K562 (cell line): ENCODE data around the gene PRDX1. TPM values are rescaled to one million over a fixed set of nuclear protein-coding genes. Genes with fewer than 3 reads are reported as not detected.
A peak's percentile ranks its signal among the peaks of the same experiment; 100 is the strongest.

Experiments used
- CEBPB ChIP-seq: fragments of 450-650 bp; IDR thresholded peaks from 2 replicates; pipeline ENCODE4 v1.6.1; 2016; ENCODE audit warnings: missing genetic modification characterization, missing compliant biosample characterization
- ETV6 ChIP-seq, 3 experiments: fragments of 150-350 bp in 1 of 3; sonication (generic) in 1 of 3; formaldehyde crosslinking in 1 of 3; IDR thresholded peaks; 2 replicates each; pipeline versions ENCODE4 v1.6.1 to v1.8.0; 2014 to 2022; ENCODE audit warnings: borderline replicate concordance in 2 of 3, low read depth in 2 of 3, antibody characterized with exemption in 1 of 3, low read length in 1 of 3, mild to moderate bottlenecking in 1 of 3, missing genetic modification reagents in 1 of 3
- FOXJ3 ChIP-seq: sonication (generic); formaldehyde crosslinking; IDR thresholded peaks from 2 replicates; pipeline ENCODE4 v1.4.0; 2020; ENCODE audit warnings: mild to moderate bottlenecking, missing genetic modification reagents
- JUN ChIP-seq, 2 experiments: sonication (generic) in 1 of 2; formaldehyde crosslinking in 1 of 2; IDR thresholded peaks; 2 replicates each; pipeline versions ENCODE4 v1.6.1 to v1.8.0; 2012 to 2022; ENCODE audit warnings: borderline replicate concordance in 2 of 2, mild to moderate bottlenecking in 2 of 2, improper control_type of control experiment in 1 of 2, low read depth in 1 of 2, low read length in 1 of 2, missing genetic modification reagents in 1 of 2
- MECOM ChIP-seq: fragments of 250-450 bp; sonication (Bioruptor Pico); IDR thresholded peaks from 2 replicates; pipeline ENCODE4 v1.8.0; 2022; ENCODE audit warnings: inconsistent platforms
- MYNN ChIP-seq, 2 experiments: sonication (generic); formaldehyde crosslinking in 1 of 2; IDR thresholded peaks; 2 replicates each; pipeline versions ENCODE4 v1.5.0 to v1.6.1; 2016 to 2020; ENCODE audit warnings: antibody characterized with exemption in 1 of 2, missing genetic modification reagents in 1 of 2
- NFRKB ChIP-seq: fragments of 450-650 bp; IDR thresholded peaks from 2 replicates; pipeline ENCODE4 v1.6.1; 2016; ENCODE audit warnings: low read depth
- PHB2 ChIP-seq: fragments of 450-650 bp; IDR thresholded peaks from 2 replicates; pipeline ENCODE4 v1.6.1; 2017; ENCODE audit warnings: low read depth
- RBM39 ChIP-seq: fragments of 200-400 bp; formaldehyde crosslinking; optimal IDR thresholded peaks from 2 replicates; pipeline ENCODE3; 2018; ENCODE audit warnings: low read depth, low read length
- RNF2 ChIP-seq: sonication (generic); IDR thresholded peaks from 2 replicates; pipeline ENCODE4 v1.6.1; 2016
- SMAD4 ChIP-seq: fragments of 250-450 bp; sonication (Bioruptor Pico); conservative IDR thresholded peaks from 2 replicates; pipeline ENCODE4 v1.8.0; 2021; ENCODE audit warnings: inconsistent platforms, mild to moderate bottlenecking, moderate library complexity
- SUPT5H ChIP-seq: fragments of 450-650 bp; IDR thresholded peaks from 2 replicates; pipeline ENCODE4 v1.6.1; 2016
- TSC22D4 ChIP-seq: fragments of 450-650 bp; IDR thresholded peaks from 2 replicates; pipeline ENCODE4 v1.6.1; 2016; ENCODE audit warnings: missing genetic modification characterization, missing biosample characterization, control low read depth
- ZNF3 ChIP-seq: fragments of 250-450 bp; sonication (Bioruptor Pico); IDR thresholded peaks from 2 replicates; pipeline ENCODE4 v1.5.0; 2021; ENCODE audit warnings: mild to moderate bottlenecking, moderate library complexity
- ZNF507 ChIP-seq: conservative IDR thresholded peaks from 2 replicates; pipeline ENCODE4 v1.6.1; 2017; ENCODE audit warnings: missing genetic modification characterization, missing compliant biosample characterization
- ZNF518B ChIP-seq: fragments of 250-450 bp; sonication (Bioruptor Pico); IDR thresholded peaks from 2 replicates; pipeline ENCODE4 v1.5.0; 2021; ENCODE audit warnings: mild to moderate bottlenecking, moderate library complexity
- ZNF76 ChIP-seq: fragments of 250-450 bp; sonication (Bioruptor Pico); IDR thresholded peaks from 2 replicates; pipeline ENCODE4 v1.4.0; 2020; ENCODE audit warnings: mild to moderate bottlenecking, moderate library complexity, borderline replicate concordance
- polyA plus RNA-seq, 8 experiments: library from polyadenylated mRNA; depleted of rRNA in 4 of 8; stranded (reverse) in 5 of 8; unstranded in 3 of 8; fragments of >200 nt; fragmentation: Nextera tagmentation in 2 of 8; fragmentation: Illumina TruSeq in 1 of 8; extraction: Ambion mirVana in 2 of 8; extraction: Trizol in 1 of 8; gene quantifications; 2 replicates each; pipeline versions ENCODE4 v1.2.1 to v1.2.3, GENCODE V29; 2011 to 2014; ENCODE audit warnings: inconsistent platforms in 1 of 8, missing spikeins in 1 of 8
- total RNA-seq, 7 experiments: library from RNA; depleted of rRNA in 6 of 7; stranded (reverse); fragments of >200 nt in 6 of 7; fragmentation: Illumina TruSeq in 2 of 7; extraction: Trizol in 2 of 7; gene quantifications; 2 replicates each; pipeline versions ENCODE4 v1.2.1 to v1.2.3, GENCODE V29; 2011 to 2021; ENCODE audit warnings: low replicate concordance in 1 of 7
- TF ChIP-seq, protein P1 (sequence below): fragments of 250-450 bp; sonication (Bioruptor Pico); IDR thresholded peaks from 2 replicates; pipeline ENCODE4 v1.9.0; 2021; ENCODE audit warnings: mild to moderate bottlenecking
- TF ChIP-seq, protein P2 (sequence below): fragments of 250-450 bp; sonication (Bioruptor Pico); IDR thresholded peaks from 2 replicates; pipeline ENCODE4 v1.8.0; 2022; ENCODE audit warnings: inconsistent platforms
- TF ChIP-seq, protein P3 (sequence below): IDR thresholded peaks from 2 replicates; pipeline ENCODE4 v1.6.1; 2011; ENCODE audit warnings: borderline replicate concordance, low read depth, mild to moderate bottlenecking, moderate library complexity, low read length; ENCODE audit not compliant: insufficient read depth, poor library complexity, severe bottlenecking

Gene PRDX1
- total and polyA plus RNA-seq, 9 of the 15 experiments (the other 6 are each of a cell fraction or from before 2014, with no cell fraction given) = 748 to 2,388 (median 1,045) TPM

DNA sequence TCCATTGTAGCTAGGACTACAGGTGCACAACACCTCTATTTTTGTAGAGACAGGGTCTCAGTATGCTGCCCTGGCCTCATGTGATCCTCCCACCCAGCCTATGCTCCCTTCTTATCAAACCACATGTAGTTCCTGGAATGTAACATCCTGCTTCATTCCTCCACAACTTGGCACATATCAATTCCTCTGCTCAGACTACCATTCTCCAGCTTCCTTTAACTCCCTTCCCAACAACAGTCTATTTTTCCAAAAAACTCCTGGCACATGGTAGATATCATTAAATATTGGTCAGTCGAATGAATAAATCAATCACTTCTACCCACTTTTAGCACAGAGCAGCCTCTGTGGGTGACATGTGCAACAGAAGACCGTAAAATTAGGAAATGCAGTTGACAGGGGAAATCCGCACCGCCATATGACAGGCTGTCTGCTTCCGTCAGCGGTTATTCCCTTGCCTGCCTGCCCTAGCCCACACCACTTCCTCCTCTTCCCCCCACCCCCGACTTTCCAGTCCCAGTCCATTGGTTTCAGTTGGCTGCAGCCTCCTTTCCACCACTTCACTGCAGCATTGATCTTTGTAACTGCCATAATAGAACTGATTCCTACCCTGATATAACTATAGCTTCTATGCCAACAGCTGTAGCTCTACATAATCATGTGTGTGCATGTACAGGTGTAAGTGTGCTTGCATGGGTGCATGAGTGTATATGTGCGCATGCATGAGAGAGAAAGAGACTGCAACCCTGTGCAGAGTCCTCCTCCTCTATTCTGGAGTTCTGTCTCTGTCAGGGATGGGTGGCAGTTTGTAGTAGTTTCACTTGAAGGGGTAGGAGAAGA, 22.1 kb upstream of the PRDX1 start (continued):
- no peak for TF ChIP-seq JUN (IDR thresholded peaks at IDR 0.05; ENCODE audit: borderline replicate concordance, low read depth, low read length)
- no peak for TF ChIP-seq JUN (CRISPR knock-in tag; IDR thresholded peaks at IDR 0.05; ENCODE audit: borderline replicate concordance)
- no peak for TF ChIP-seq MECOM
- TF ChIP-seq ZNF507 (tag) = no peak
- TF ChIP-seq PHB2 = no peak
- TF ChIP-seq CEBPB (tag) = no peak
- 0 out of 2 replicates have a peak, but pooled peaks have one; percentile 50 for TF ChIP-seq ZNF76 (CRISPR knock-in tag)
- no peak for TF ChIP-seq MYNN (IDR thresholded peaks at IDR 0.05)
- TF ChIP-seq MYNN (CRISPR knock-in tag; IDR thresholded peaks at IDR 0.05) = no peak
- peak; percentile 24; the same call in 1 of the 2 replicates for TF ChIP-seq SMAD4
- TF ChIP-seq, protein P1, sequence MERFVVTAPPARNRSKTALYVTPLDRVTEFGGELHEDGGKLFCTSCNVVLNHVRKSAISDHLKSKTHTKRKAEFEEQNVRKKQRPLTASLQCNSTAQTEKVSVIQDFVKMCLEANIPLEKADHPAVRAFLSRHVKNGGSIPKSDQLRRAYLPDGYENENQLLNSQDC (CRISPR knock-in tag) = no peak
- 0 out of 4 replicates have a peak, but pooled peaks of 1 of the 2 experiments have one; percentile 55 for TF ChIP-seq ETV6 (IDR thresholded peaks at IDR 0.05; ENCODE audit: borderline replicate concordance in 1 of 2, low read depth in 2 of 2, low read length in 1 of 2)
- TF ChIP-seq ETV6 (CRISPR knock-in tag; IDR thresholded peaks at IDR 0.05; ENCODE audit: borderline replicate concordance) = no peak
- TF ChIP-seq NFRKB = no peak
- peak; percentile 18; the same call in 1 of the 2 replicates for TF ChIP-seq RNF2
- TF ChIP-seq TSC22D4 (tag) = no peak
- no peak for TF ChIP-seq ZNF3
- TF ChIP-seq ZNF518B (CRISPR knock-in tag) = no peak
- TF ChIP-seq, protein P2, sequence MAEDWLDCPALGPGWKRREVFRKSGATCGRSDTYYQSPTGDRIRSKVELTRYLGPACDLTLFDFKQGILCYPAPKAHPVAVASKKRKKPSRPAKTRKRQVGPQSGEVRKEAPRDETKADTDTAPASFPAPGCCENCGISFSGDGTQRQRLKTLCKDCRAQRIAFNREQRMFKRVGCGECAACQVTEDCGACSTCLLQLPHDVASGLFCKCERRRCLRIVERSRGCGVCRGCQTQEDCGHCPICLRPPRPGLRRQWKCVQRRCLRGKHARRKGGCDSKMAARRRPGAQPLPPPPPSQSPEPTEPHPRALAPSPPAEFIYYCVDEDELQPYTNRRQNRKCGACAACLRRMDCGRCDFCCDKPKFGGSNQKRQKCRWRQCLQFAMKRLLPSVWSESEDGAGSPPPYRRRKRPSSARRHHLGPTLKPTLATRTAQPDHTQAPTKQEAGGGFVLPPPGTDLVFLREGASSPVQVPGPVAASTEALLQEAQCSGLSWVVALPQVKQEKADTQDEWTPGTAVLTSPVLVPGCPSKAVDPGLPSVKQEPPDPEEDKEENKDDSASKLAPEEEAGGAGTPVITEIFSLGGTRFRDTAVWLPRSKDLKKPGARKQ (CRISPR knock-in tag) = no peak
- no peak for TF ChIP-seq FOXJ3 (CRISPR knock-in tag)
- TF ChIP-seq, protein P3, sequence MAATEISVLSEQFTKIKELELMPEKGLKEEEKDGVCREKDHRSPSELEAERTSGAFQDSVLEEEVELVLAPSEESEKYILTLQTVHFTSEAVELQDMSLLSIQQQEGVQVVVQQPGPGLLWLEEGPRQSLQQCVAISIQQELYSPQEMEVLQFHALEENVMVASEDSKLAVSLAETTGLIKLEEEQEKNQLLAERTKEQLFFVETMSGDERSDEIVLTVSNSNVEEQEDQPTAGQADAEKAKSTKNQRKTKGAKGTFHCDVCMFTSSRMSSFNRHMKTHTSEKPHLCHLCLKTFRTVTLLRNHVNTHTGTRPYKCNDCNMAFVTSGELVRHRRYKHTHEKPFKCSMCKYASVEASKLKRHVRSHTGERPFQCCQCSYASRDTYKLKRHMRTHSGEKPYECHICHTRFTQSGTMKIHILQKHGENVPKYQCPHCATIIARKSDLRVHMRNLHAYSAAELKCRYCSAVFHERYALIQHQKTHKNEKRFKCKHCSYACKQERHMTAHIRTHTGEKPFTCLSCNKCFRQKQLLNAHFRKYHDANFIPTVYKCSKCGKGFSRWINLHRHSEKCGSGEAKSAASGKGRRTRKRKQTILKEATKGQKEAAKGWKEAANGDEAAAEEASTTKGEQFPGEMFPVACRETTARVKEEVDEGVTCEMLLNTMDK = no peak
- TF ChIP-seq SUPT5H = no peak
- TF ChIP-seq RBM39 = no peak
